ENCODE results near the gene SPRY1.

- peak; percentile 44 to 52 (median 52) for TF ChIP-seq POLR2A (IDR thresholded peaks at IDR 0.05)
- TF ChIP-seq CTCF (IDR thresholded peaks at IDR 0.05): peak; percentile 30 to 80 (median 48)
These were observed 1.7 kb downstream of the SPRY1 start for GRCh38 chr4:123398066-123398852.

Measured in body of pancreas (tissue), 4 donors.